Keratinocyte (primary cell): ENCODE data around the gene NFATC1.

Experiments
- EZH2 ChIP-seq: IDR thresholded peaks from one replicate; pipeline ENCODE4 v1.6.1; 2012; ENCODE audit warnings: inconsistent platforms, mild to moderate bottlenecking, low read length, moderate library complexity
- TF ChIP-seq, protein P1 (sequence below), 3 experiments: IDR thresholded peaks in 1 of 3; conservative IDR thresholded peaks in 1 of 3; optimal IDR thresholded peaks in 1 of 3; 2 replicates in 2 of 3; 3 replicates in 1 of 3; pipeline versions ENCODE3 to v1.5.1; 2011; ENCODE audit warnings: low read length in 3 of 3, mild to moderate bottlenecking in 3 of 3, moderate library complexity in 2 of 3, control low read depth in 1 of 3, inconsistent platforms in 1 of 3; ENCODE audit not compliant: insufficient read depth in 2 of 3; ENCODE audit errors: extremely low read depth in 1 of 3

GRCh38 chr18:79544386-79544963 lies 148.7 kb downstream of the NFATC1 start:
- TF ChIP-seq, protein P1, sequence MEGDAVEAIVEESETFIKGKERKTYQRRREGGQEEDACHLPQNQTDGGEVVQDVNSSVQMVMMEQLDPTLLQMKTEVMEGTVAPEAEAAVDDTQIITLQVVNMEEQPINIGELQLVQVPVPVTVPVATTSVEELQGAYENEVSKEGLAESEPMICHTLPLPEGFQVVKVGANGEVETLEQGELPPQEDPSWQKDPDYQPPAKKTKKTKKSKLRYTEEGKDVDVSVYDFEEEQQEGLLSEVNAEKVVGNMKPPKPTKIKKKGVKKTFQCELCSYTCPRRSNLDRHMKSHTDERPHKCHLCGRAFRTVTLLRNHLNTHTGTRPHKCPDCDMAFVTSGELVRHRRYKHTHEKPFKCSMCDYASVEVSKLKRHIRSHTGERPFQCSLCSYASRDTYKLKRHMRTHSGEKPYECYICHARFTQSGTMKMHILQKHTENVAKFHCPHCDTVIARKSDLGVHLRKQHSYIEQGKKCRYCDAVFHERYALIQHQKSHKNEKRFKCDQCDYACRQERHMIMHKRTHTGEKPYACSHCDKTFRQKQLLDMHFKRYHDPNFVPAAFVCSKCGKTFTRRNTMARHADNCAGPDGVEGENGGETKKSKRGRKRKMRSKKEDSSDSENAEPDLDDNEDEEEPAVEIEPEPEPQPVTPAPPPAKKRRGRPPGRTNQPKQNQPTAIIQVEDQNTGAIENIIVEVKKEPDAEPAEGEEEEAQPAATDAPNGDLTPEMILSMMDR (optimal IDR thresholded peaks at IDR 0.05 in 1 of 3, IDR thresholded peaks at IDR 0.05 in 1 of 3, conservative IDR thresholded peaks at IDR 0.05 in 1 of 3; ENCODE audit: extremely low read depth in 1 of 3, insufficient read depth in 2 of 3, low read length in 3 of 3) = no peak
- TF ChIP-seq EZH2 = no peak
